Cardiac fibroblast (primary cell): ENCODE data around the gene RANBP3L.
A peak's percentile ranks its signal among the peaks of the same experiment; 100 is the strongest.

ENCODE experiments used
- DNase-seq, 2 donors: peaks; one replicate each; pipeline versions ENCODE4 v3.0.0 to v3.0.0-alpha.2; 2010; ENCODE audit warnings: low read depth in 2 of 2
- H3K4me3 ChIP-seq, 2 donors: replicated peaks in 1 of 2; 1 replicate in 1 of 2; 2 replicates in 1 of 2; pipeline ENCODE4 v1.5.1; 2011; ENCODE audit warnings: low read depth in 2 of 2, low read length in 2 of 2, mild to moderate bottlenecking in 2 of 2, moderate library complexity in 1 of 2
- TF ChIP-seq, protein P1 (sequence below): IDR thresholded peaks from one replicate; pipeline ENCODE4 v1.5.1; 2011; ENCODE audit warnings: low read depth, mild to moderate bottlenecking, low read length, inconsistent platforms

The RANBP3L gene

GRCh38 chr5:36281626-36282025 lies 20.1 kb downstream of the RANBP3L start:
- TF ChIP-seq, protein P1, sequence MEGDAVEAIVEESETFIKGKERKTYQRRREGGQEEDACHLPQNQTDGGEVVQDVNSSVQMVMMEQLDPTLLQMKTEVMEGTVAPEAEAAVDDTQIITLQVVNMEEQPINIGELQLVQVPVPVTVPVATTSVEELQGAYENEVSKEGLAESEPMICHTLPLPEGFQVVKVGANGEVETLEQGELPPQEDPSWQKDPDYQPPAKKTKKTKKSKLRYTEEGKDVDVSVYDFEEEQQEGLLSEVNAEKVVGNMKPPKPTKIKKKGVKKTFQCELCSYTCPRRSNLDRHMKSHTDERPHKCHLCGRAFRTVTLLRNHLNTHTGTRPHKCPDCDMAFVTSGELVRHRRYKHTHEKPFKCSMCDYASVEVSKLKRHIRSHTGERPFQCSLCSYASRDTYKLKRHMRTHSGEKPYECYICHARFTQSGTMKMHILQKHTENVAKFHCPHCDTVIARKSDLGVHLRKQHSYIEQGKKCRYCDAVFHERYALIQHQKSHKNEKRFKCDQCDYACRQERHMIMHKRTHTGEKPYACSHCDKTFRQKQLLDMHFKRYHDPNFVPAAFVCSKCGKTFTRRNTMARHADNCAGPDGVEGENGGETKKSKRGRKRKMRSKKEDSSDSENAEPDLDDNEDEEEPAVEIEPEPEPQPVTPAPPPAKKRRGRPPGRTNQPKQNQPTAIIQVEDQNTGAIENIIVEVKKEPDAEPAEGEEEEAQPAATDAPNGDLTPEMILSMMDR: no peak
- no peak for DNase-seq
- no peak overlapping the region for H3K4me3 ChIP-seq

- no peak overlapping the region for H3K4me3 ChIP-seq
- DNase-seq: peak; percentile 23 to 69
- TF ChIP-seq, protein P1: no peak
These were observed 22.5 kb downstream of the RANBP3L start for GRCh38 chr5:36279054-36279698.

DNA sequence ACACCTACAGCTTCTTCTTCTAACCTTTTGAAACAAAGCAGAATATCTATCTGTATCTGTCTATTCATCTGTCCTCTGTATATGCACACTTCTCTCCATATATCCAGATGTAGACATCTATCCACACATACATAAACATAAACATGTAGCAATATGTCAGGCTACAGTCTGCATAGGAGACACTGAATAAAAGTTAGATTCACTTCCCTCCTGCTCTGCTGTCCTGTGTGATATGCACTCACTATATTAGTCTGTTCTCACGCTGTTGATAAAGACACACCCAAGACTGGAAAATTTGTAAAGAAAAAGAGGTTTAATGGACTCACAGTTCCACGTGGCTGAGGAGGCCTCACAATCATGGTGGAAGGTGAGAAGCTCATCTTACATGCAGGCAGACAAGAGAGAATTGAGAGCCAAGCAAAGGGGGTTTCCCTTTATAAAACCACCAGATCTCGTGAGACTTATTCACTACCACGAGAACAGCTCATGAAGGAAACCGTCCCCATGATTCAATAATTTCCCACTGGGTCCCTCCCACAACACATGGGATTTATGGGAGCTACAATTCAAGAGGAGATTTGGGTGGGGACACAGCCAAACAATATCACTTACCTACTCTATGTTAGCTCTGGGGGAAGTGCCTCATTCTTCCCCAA lies 24.1 kb downstream of the RANBP3L start:
- TF ChIP-seq, protein P1: no peak
- H3K4me3 ChIP-seq: no peak overlapping the region
- DNase-seq: no peak

- H3K4me3 ChIP-seq: no peak overlapping the region
- TF ChIP-seq, protein P1: no peak
- DNase-seq: no peak
These were observed 24.8 kb downstream of the RANBP3L start for GRCh38 chr5:36276864-36277263.

- no peak overlapping the region for H3K4me3 ChIP-seq
- no peak for DNase-seq
- TF ChIP-seq, protein P1: no peak
These were observed 27.7 kb downstream of the RANBP3L start for GRCh38 chr5:36273809-36274526.

- peak; percentile 12 to 45 for DNase-seq
- H3K4me3 ChIP-seq: no peak overlapping the region
- TF ChIP-seq, protein P1: no peak
These were observed 29.5 kb downstream of the RANBP3L start for GRCh38 chr5:36272136-36272690.
